ENCODE results near the gene KCNIP3. TPM values are rescaled to one million over a fixed set of nuclear protein-coding genes. Genes with fewer than 3 reads are reported as not detected.

Gene KCNIP3
- total RNA-seq, 2 experiments from 2014 or later, result 0.52 TPM; not detected in 1

DNA sequence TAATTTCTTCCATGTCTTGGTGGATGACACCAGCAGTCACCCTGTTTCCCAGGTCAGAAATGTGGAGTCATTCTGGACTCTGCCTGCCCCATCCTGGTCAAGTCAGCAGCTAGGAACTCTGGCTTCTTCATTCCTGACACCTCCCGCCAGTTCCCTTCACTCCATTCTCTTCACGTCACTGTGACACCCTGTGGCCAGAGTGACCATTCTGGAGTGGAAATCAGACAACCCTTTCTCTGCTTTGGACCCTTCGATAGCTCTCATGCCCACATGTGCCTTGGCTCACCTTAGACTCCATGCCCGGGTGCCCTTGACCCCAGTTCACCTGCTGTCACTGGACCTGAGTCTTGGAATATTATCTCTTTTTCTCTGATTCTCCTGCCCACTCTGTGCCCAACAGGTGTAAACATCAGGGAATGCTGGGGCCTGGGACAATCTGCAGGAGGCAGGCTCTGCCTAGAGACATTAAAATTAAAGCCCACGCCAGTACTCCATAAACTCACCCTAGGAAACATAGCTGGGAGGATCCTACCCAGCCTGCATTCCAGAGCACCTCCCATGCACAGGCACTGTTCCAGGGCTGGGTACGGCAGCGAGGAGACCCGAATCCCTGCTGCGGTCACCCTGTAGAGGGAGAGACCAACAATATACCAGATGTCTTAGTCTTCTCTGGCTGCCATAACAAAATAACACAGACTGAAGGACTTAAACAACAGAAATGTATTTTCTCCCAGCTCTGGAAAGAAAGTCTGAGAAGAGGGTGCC is 64.3 kb downstream of the KCNIP3 start:
- Mint-ChIP-seq H3K4me3 (no peak overlapping the region), H3K9me3 (no peaks in the 10 kb centered on the region), H3K27me3 (peaks cover 13% of the 10 kb centered on the region), H3K4me1 (ENCODE audit: low read depth) (no peaks in the 10 kb centered on the region), H3K36me3 (ENCODE audit: low read depth) (no peaks in the 10 kb centered on the region), H3K27ac (no peak overlapping the region)
- Histone ChIP-seq H3K27ac (ENCODE audit: low read depth in 1 of 2, low read length in 2 of 2) (no peak overlapping the region), H3K27me3 (ENCODE audit: control insufficient read depth in 1 of 2, insufficient read depth in 2 of 2, low read length in 2 of 2) (no peaks in the 10 kb centered on the region), H3K36me3 (ENCODE audit: insufficient read depth, low read length) (no peaks in the 10 kb centered on the region), H3K9me3 (ENCODE audit: control insufficient read depth in 1 of 2, insufficient read depth in 1 of 2, low read length in 2 of 2) (peaks cover 0 to 11% of the 10 kb centered on the region in 2 experiments), H3K4me1 (ENCODE audit: insufficient read depth, low read length) (no peaks in the 10 kb centered on the region), H3K4me3 (ENCODE audit: low read length) (no peak overlapping the region)
- DNase-seq (no peak), ATAC-seq (ENCODE audit: poor library complexity) (no peak)
- ChIA-PET CTCF (no interaction called here), POLR2A (no interaction called here)
- TF ChIP-seq, protein P1, sequence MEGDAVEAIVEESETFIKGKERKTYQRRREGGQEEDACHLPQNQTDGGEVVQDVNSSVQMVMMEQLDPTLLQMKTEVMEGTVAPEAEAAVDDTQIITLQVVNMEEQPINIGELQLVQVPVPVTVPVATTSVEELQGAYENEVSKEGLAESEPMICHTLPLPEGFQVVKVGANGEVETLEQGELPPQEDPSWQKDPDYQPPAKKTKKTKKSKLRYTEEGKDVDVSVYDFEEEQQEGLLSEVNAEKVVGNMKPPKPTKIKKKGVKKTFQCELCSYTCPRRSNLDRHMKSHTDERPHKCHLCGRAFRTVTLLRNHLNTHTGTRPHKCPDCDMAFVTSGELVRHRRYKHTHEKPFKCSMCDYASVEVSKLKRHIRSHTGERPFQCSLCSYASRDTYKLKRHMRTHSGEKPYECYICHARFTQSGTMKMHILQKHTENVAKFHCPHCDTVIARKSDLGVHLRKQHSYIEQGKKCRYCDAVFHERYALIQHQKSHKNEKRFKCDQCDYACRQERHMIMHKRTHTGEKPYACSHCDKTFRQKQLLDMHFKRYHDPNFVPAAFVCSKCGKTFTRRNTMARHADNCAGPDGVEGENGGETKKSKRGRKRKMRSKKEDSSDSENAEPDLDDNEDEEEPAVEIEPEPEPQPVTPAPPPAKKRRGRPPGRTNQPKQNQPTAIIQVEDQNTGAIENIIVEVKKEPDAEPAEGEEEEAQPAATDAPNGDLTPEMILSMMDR (IDR thresholded peaks at IDR 0.05), result no peak
- intact Hi-C loops (cut with DNase I, micrococcal nuclease), result no loop called here

DNA sequence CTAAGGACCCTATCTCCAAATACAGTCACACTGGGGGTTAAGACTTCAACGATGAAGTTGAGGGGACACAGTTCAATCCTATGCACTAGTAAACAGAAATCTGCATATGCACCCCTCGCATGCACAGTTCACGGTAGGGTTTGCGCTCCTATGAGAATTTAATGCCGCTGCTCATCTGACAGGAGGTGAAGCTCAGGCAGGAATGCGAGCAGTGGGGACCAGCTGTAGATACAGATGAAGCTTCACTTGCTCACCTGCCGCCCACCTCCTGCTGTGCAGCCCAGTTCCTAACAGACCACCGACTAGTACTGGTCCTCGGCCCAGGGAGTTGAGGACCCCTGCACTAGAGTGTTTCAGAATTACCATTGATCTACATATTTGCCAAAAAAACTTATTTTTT is 65.3 kb downstream of the KCNIP3 start:
- Mint-ChIP-seq H3K4me3 (no peak overlapping the region), H3K9me3 (no peaks in the 10 kb centered on the region), H3K27me3 (peaks cover 17% of the 10 kb centered on the region), H3K36me3 (ENCODE audit: low read depth) (no peaks in the 10 kb centered on the region), H3K27ac (no peak overlapping the region), H3K4me1 (ENCODE audit: low read depth) (no peaks in the 10 kb centered on the region)
- ChIA-PET CTCF (no interaction called here), POLR2A (no interaction called here)
- intact Hi-C loops (cut with DNase I, micrococcal nuclease), result no loop called here
- H3K27me3 ChIP-seq (ENCODE audit: control insufficient read depth in 1 of 2, insufficient read depth in 2 of 2, low read length in 2 of 2), result no peaks in the 10 kb centered on the region
- TF ChIP-seq, protein P1 (IDR thresholded peaks at IDR 0.05), result no peak
- H3K4me1 ChIP-seq (ENCODE audit: insufficient read depth, low read length), result no peaks in the 10 kb centered on the region
- H3K4me3 ChIP-seq (ENCODE audit: low read length), result no peak overlapping the region
- no peaks in the 10 kb centered on the region for H3K36me3 ChIP-seq (ENCODE audit: insufficient read depth, low read length)
- no peak overlapping the region for H3K27ac ChIP-seq (ENCODE audit: low read depth in 1 of 2, low read length in 2 of 2)
- ATAC-seq (ENCODE audit: poor library complexity), result no peak
- DNase-seq, result no peak
- peaks cover 0 to 4% of the 10 kb centered on the region in 2 experiments for H3K9me3 ChIP-seq (ENCODE audit: control insufficient read depth in 1 of 2, insufficient read depth in 1 of 2, low read length in 2 of 2)

DNA sequence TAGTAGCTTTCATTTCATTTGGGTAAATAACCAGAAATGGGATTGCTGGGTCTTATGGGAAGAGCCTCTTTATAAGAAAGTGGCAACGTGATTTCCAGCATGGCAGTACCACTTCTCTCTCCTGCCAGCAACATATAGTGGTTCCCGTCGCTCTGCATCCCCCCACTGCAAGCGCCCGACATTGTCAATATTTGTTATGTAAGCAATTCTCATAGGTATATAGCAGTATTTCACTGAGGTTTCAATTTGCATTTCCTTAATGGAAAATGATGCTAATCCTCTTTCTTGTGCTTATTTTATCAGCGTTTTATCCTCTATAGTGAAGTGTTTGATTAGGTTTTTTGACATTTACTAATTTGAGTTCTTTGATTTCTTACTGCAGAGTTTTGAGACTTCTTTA is 69.4 kb downstream of the KCNIP3 start:
- Mint-ChIP-seq H3K4me1 (ENCODE audit: low read depth) (no peaks in the 10 kb centered on the region), H3K27ac (no peak overlapping the region), H3K9me3 (no peaks in the 10 kb centered on the region), H3K27me3 (peaks cover 22% of the 10 kb centered on the region), H3K4me3 (no peak overlapping the region), H3K36me3 (ENCODE audit: low read depth) (no peaks in the 10 kb centered on the region)
- TF ChIP-seq, protein P1 (IDR thresholded peaks at IDR 0.05), result no peak
- ChIA-PET POLR2A (no interaction called here), CTCF (no interaction called here)
- H3K4me1 ChIP-seq (ENCODE audit: insufficient read depth, low read length), result no peaks in the 10 kb centered on the region
- ATAC-seq (ENCODE audit: poor library complexity) (no peak), DNase-seq (no peak)
- no peak overlapping the region for H3K27ac ChIP-seq (ENCODE audit: low read depth in 1 of 2, low read length in 2 of 2)
- no peaks in the 10 kb centered on the region for H3K36me3 ChIP-seq (ENCODE audit: insufficient read depth, low read length)
- no peak overlapping the region for H3K4me3 ChIP-seq (ENCODE audit: low read length)
- H3K9me3 ChIP-seq (ENCODE audit: control insufficient read depth in 1 of 2, insufficient read depth in 1 of 2, low read length in 2 of 2), result peaks cover 0 to 4% of the 10 kb centered on the region in 2 experiments
- intact Hi-C loops (cut with DNase I, micrococcal nuclease), result no loop called here
- H3K27me3 ChIP-seq (ENCODE audit: control insufficient read depth in 1 of 2, insufficient read depth in 2 of 2, low read length in 2 of 2), result peaks cover 0 to 2% of the 10 kb centered on the region in 2 experiments

All from CD4-positive, alpha-beta T cell (primary cell).